Skeletal muscle tissue (tissue), 4 donors: ENCODE results near the gene L3HYPDH. TPM values are rescaled to one million over a fixed set of nuclear protein-coding genes. Genes with fewer than 3 reads are reported as not detected.
A peak's percentile ranks its signal among the peaks of the same experiment; 100 is the strongest.
"Not testable (repeated sequence)": the region's sequence is repeated elsewhere in the genome, so short reads cannot be mapped to it uniquely, and the experiment has no call there.

Experiments
- H3K27ac ChIP-seq: one replicate; pipeline ENCODE4 v1.7.0; 2013; ENCODE audit warnings: mild to moderate bottlenecking, low read depth, low read length, inconsistent platforms
- H3K27me3 ChIP-seq, 3 donors: one replicate each; pipeline ENCODE4 v1.7.0; 2013; ENCODE audit warnings: low read length in 3 of 3; ENCODE audit not compliant: control insufficient read depth in 3 of 3, insufficient read depth in 3 of 3
- H3K36me3 ChIP-seq, 3 donors: one replicate each; pipeline ENCODE4 v1.7.0; 2013; ENCODE audit warnings: low read length in 3 of 3; ENCODE audit not compliant: control insufficient read depth in 3 of 3, insufficient read depth in 3 of 3
- H3K4me1 ChIP-seq, 3 donors: one replicate each; pipeline ENCODE4 v1.7.0; 2013; ENCODE audit warnings: low read length in 3 of 3, mild to moderate bottlenecking in 3 of 3; ENCODE audit not compliant: control insufficient read depth in 3 of 3, insufficient read depth in 3 of 3
- H3K4me3 ChIP-seq, 3 donors: one replicate each; pipeline ENCODE4 v1.7.0; 2013; ENCODE audit warnings: low read length in 3 of 3
- H3K9ac ChIP-seq, 3 donors: one replicate each; pipeline ENCODE4 v1.7.0; 2013; ENCODE audit warnings: low read length in 3 of 3, mild to moderate bottlenecking in 3 of 3, moderate library complexity in 2 of 3, low read depth in 1 of 3
- H3K9me3 ChIP-seq, 3 donors: one replicate each; pipeline ENCODE4 v1.7.0; 2013; ENCODE audit warnings: low read length in 3 of 3; ENCODE audit not compliant: control insufficient read depth in 3 of 3
- total RNA-seq: library from RNA; depleted of rRNA; stranded (reverse); fragments of >200 nt; gene quantifications from one replicate; pipeline ENCODE4 v1.2.3, GENCODE V29; 2014
- donor health status: Osteomylitis.

L3HYPDH gene
- total RNA-seq, 1 donor from 2014 or later: 25.6 TPM

DNA sequence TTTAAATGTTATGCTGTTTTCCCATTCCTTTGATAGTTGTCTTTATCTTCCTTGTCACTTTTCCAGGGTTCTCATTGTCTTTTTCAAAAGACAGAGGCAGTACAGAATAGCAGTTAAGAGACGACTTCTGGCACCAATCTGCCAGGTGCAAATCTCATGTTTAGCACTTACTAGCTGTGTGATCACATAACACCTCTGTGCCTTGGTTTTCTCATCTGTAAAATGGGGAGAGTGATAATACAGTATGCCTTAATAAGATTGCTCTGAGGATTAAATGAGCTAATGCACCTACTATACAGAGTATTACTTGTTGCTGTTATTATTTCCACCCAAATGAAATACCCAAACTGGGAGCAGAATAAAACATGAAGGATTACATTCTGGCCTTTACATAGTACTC, 23.8 kb downstream of the L3HYPDH start:
- Histone ChIP-seq H3K4me1 (peaks cover 8 to 10% (median 9%) of the 10 kb centered on the region in 3 donors), H3K27ac (no peak overlapping the region), H3K27me3 (no peaks in the 10 kb centered on the region), H3K36me3 (peaks cover 3 to 16% (median 7%) of the 10 kb centered on the region in 3 donors), H3K9ac (no peak overlapping the region), H3K9me3 (no peaks in the 10 kb centered on the region), H3K4me3 (no peak overlapping the region)

DNA sequence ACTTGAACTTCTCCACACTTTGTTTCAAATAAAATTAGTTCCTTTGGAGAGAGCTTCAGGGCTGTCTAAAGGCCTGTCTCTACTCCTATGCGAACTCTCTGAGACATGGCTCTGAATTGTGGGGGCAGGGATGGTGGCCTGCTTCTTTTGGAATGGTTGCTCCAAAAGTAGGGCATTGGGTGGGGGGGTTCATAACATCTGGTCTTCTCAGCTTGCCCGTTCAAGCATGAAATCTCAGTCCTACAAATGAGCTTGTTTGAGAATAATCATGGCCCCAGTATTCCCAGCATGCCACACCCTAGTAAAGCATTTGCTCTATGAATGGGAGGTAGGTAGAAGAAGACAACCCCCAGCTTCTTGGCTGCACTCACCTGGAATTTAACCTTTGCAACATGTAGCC, 25.7 kb downstream of the L3HYPDH start:
- peaks cover 0 to 7% (median 0%) of the 10 kb centered on the region in 3 donors for H3K4me1 ChIP-seq
- no peak overlapping the region for H3K4me3 ChIP-seq
- H3K27me3 ChIP-seq: no peaks in the 10 kb centered on the region
- H3K27ac ChIP-seq: no peak overlapping the region
- H3K9ac ChIP-seq: no peak overlapping the region
- H3K9me3 ChIP-seq: no peaks in the 10 kb centered on the region
- peaks cover 7 to 19% (median 11%) of the 10 kb centered on the region in 3 donors for H3K36me3 ChIP-seq

GRCh38 chr14:59455411-59455810, 28.8 kb downstream of the L3HYPDH start:
- peaks cover 7 to 20% (median 16%) of the 10 kb centered on the region in 3 donors for H3K36me3 ChIP-seq
- H3K27me3 ChIP-seq: no peaks in the 10 kb centered on the region
- no peak overlapping the region for H3K9ac ChIP-seq
- no peaks in the 10 kb centered on the region for H3K9me3 ChIP-seq
- H3K4me3 ChIP-seq: no peak overlapping the region
- peaks cover 0 to 7% (median 0%) of the 10 kb centered on the region in 3 donors for H3K4me1 ChIP-seq
- H3K27ac ChIP-seq: no peak overlapping the region

DNA sequence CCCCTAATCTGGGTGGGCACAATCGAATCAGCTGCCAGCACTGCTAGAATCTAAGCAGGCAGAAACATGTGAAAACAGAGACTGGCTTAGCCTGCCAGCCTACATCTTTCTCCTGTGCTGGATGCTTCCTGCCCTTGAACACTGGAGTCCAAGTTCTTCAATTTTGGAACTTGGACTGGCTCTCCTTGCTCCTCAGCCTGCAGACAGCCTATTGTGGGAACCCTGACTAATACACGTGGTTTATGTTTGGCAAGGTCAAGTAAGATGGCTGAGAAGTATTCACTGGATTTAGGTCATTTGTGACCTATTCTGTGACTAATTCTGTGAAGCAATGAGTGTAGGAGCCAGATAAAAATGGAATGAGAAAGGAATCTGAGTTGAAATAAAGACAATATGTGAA, 30.1 kb downstream of the L3HYPDH start:
- H3K4me1 ChIP-seq: peaks cover 0 to 7% (median 0%) of the 10 kb centered on the region in 3 donors
- H3K27ac ChIP-seq: peak overlapping the region; percentile 33
- H3K9me3 ChIP-seq: no peaks in the 10 kb centered on the region
- H3K27me3 ChIP-seq: no peaks in the 10 kb centered on the region
- no peak overlapping the region for H3K4me3 ChIP-seq
- no peak overlapping the region for H3K9ac ChIP-seq
- H3K36me3 ChIP-seq: peaks cover 7 to 20% (median 11%) of the 10 kb centered on the region in 3 donors

GRCh38 chr14:59451849-59452248, 32.4 kb downstream of the L3HYPDH start:
- peaks cover 7 to 20% (median 9%) of the 10 kb centered on the region in 3 donors for H3K36me3 ChIP-seq
- H3K9me3 ChIP-seq: no peaks in the 10 kb centered on the region
- H3K9ac ChIP-seq: no peak overlapping the region
- H3K4me1 ChIP-seq: peaks cover 0 to 7% (median 0%) of the 10 kb centered on the region in 3 donors
- H3K27me3 ChIP-seq: no peaks in the 10 kb centered on the region
- no peak overlapping the region for H3K27ac ChIP-seq
- H3K4me3 ChIP-seq: no peak overlapping the region

DNA sequence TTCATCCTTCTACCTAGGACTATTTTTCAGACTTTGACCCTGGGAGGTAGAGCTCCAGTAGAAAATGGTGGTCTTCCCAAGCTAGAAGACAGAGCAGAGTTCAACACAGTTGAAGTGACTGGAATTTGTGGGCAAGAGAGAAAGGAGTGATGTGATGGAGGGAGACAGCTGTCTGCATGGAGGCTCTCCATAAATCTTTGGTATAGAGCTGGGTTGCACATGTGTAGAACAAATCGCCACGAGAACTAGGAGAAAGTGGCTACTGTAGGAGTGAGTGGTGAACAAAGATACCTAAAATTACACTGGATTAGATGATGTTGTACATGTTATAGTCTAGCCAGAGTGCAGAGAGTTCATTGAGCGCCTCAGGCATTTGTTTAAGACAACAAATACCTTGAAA, 33.5 kb downstream of the L3HYPDH start:
- Histone ChIP-seq H3K9ac (no peak overlapping the region), H3K4me3 (no peak overlapping the region), H3K27ac (no peak overlapping the region), H3K36me3 (peaks cover 6 to 17% (median 7%) of the 10 kb centered on the region in 3 donors), H3K9me3 (no peaks in the 10 kb centered on the region), H3K27me3 (no peaks in the 10 kb centered on the region), H3K4me1 (peaks cover 0 to 7% (median 0%) of the 10 kb centered on the region in 3 donors)

DNA sequence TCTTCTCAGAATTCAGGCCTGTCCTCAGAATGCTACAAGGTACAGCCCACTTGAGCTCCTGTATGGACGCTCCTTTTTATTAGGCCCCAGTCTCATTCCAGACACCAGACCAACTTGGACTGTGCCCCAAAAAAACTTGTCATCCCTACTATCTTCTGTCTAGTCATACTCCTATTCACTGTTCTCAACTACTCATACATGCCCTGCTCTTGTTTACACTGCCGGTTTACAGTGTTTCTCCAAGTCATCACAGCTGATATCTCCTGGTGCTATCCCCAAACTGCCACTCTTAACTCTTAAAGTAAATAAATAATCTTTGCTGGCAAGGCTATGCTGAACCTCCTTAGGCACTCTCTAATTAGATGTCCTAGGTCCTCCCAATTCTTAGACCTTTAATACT, 35.5 kb downstream of the L3HYPDH start:
- H3K36me3 ChIP-seq: peaks cover 0 to 12% (median 0%) of the 10 kb centered on the region in 3 donors
- H3K4me1 ChIP-seq, H3K9ac ChIP-seq, H3K4me3 ChIP-seq, H3K9me3 ChIP-seq, H3K27ac ChIP-seq, H3K27me3 ChIP-seq: not testable (repeated sequence)

- no peak overlapping the region for H3K4me3 ChIP-seq
- H3K9me3 ChIP-seq: no peaks in the 10 kb centered on the region
- H3K36me3 ChIP-seq: no peaks in the 10 kb centered on the region
- no peaks in the 10 kb centered on the region for H3K4me1 ChIP-seq
- no peak overlapping the region for H3K27ac ChIP-seq
- H3K27me3 ChIP-seq: no peaks in the 10 kb centered on the region
- H3K9ac ChIP-seq: no peak overlapping the region
These were observed 44.8 kb downstream of the L3HYPDH start for GRCh38 chr14:59439256-59439965.

- H3K27me3 ChIP-seq: no peaks in the 10 kb centered on the region
- H3K36me3 ChIP-seq: no peaks in the 10 kb centered on the region
- no peaks in the 10 kb centered on the region for H3K9me3 ChIP-seq
- no peak overlapping the region for H3K9ac ChIP-seq
- H3K27ac ChIP-seq: no peak overlapping the region
- H3K4me1 ChIP-seq: no peaks in the 10 kb centered on the region
- H3K4me3 ChIP-seq: no peak overlapping the region
These were observed 46.0 kb downstream of the L3HYPDH start for GRCh38 chr14:59438195-59438647.

GRCh38 chr14:59435987-59436386, 48.2 kb downstream of the L3HYPDH start:
- no peak overlapping the region for H3K27ac ChIP-seq
- H3K36me3 ChIP-seq: no peaks in the 10 kb centered on the region
- H3K9me3 ChIP-seq: no peaks in the 10 kb centered on the region
- no peaks in the 10 kb centered on the region for H3K27me3 ChIP-seq
- no peak overlapping the region for H3K9ac ChIP-seq
- no peak overlapping the region for H3K4me3 ChIP-seq
- H3K4me1 ChIP-seq: no peaks in the 10 kb centered on the region
